Mesenchymal stem cell (in vitro differentiated cells and primary cell): ENCODE results near the gene THEMIS.
"Not testable (repeated sequence)": the region's sequence is repeated elsewhere in the genome, so short reads cannot be mapped to it uniquely, and the experiment has no call there.

ENCODE experiments used
- DNase-seq: peaks from one replicate; pipeline ENCODE4 v3.0.0-alpha.2; 2013
- H2AFZ ChIP-seq: one replicate; pipeline ENCODE4 v1.6.1; 2013; ENCODE audit warnings: low read depth, mild to moderate bottlenecking, control low read depth, inconsistent platforms, low read length, moderate library complexity
- H2AK5ac ChIP-seq: 2 replicates; pipeline ENCODE4 v1.6.1; 2013; ENCODE audit warnings: low read length, moderate library complexity, mild to moderate bottlenecking, inconsistent platforms; ENCODE audit not compliant: severe bottlenecking
- H2BK120ac ChIP-seq: one replicate; pipeline ENCODE4 v1.6.1; 2013; ENCODE audit warnings: low read depth, mild to moderate bottlenecking, inconsistent platforms, low read length, moderate library complexity
- H2BK12ac ChIP-seq, 2 experiments: one replicate each; pipeline ENCODE4 v1.6.1; 2013; ENCODE audit warnings: inconsistent platforms in 2 of 2, low read length in 2 of 2, mild to moderate bottlenecking in 2 of 2, moderate library complexity in 2 of 2, control low read depth in 1 of 2
- H2BK15ac ChIP-seq: one replicate; pipeline ENCODE4 v1.6.1; 2013; ENCODE audit warnings: mild to moderate bottlenecking, low read depth, inconsistent platforms; ENCODE audit not compliant: poor library complexity, severe bottlenecking
- H2BK5ac ChIP-seq: 2 replicates; pipeline ENCODE4 v1.6.1; 2013; ENCODE audit warnings: low read depth, mild to moderate bottlenecking, low read length, control low read depth, inconsistent platforms; ENCODE audit not compliant: poor library complexity, severe bottlenecking
- H3K14ac ChIP-seq, 2 experiments: one replicate each; pipeline ENCODE4 v1.6.1; 2013; ENCODE audit warnings: inconsistent platforms in 2 of 2, low read length in 2 of 2, control low read depth in 1 of 2, mild to moderate bottlenecking in 1 of 2, moderate library complexity in 1 of 2
- H3K18ac ChIP-seq, 2 experiments: one replicate each; pipeline ENCODE4 v1.6.1; 2013; ENCODE audit warnings: inconsistent platforms in 2 of 2, low read length in 2 of 2, control low read depth in 1 of 2, low read depth in 1 of 2, mild to moderate bottlenecking in 1 of 2
- H3K23ac ChIP-seq, 2 experiments: one replicate each; pipeline ENCODE4 v1.6.1; 2013; ENCODE audit warnings: inconsistent platforms in 2 of 2, low read length in 2 of 2, mild to moderate bottlenecking in 2 of 2, moderate library complexity in 2 of 2, control low read depth in 1 of 2
- H3K27ac ChIP-seq: 2 replicates; pipeline ENCODE4 v1.5.1; 2013; ENCODE audit warnings: mild to moderate bottlenecking, moderate library complexity, low read length, control low read depth, inconsistent platforms; ENCODE audit not compliant: poor library complexity, severe bottlenecking
- H3K27me3 ChIP-seq, 2 experiments: 2 replicates each; pipeline versions ENCODE4 v1.6.1 to v1.7.0; 2013; ENCODE audit warnings: low read length in 2 of 2, mild to moderate bottlenecking in 2 of 2, moderate library complexity in 2 of 2, control low read depth in 1 of 2, inconsistent platforms in 1 of 2; ENCODE audit not compliant: control insufficient read depth in 1 of 2, insufficient read depth in 1 of 2
- H3K36me3 ChIP-seq, 2 experiments: 2 replicates each; pipeline versions ENCODE4 v1.6.1 to v1.7.0; 2013; ENCODE audit warnings: low read length in 2 of 2, control low read depth in 1 of 2, inconsistent platforms in 1 of 2, low read depth in 1 of 2, mild to moderate bottlenecking in 1 of 2; ENCODE audit not compliant: insufficient read depth in 2 of 2, control insufficient read depth in 1 of 2
- H3K4ac ChIP-seq, 2 experiments: one replicate each; pipeline ENCODE4 v1.6.1; 2013; ENCODE audit warnings: inconsistent platforms in 2 of 2, low read length in 2 of 2, mild to moderate bottlenecking in 2 of 2, moderate library complexity in 2 of 2, control low read depth in 1 of 2, low read depth in 1 of 2
- H3K4me1 ChIP-seq: 2 replicates; pipeline ENCODE4 v1.6.1; 2013; ENCODE audit warnings: low read depth, low read length, control low read depth; ENCODE audit not compliant: control insufficient read depth, insufficient read depth
- H3K4me2 ChIP-seq: 2 replicates; pipeline ENCODE4 v1.6.1; 2013; ENCODE audit warnings: low read length, mild to moderate bottlenecking, inconsistent platforms; ENCODE audit not compliant: poor library complexity, severe bottlenecking
- H3K4me3 ChIP-seq, 2 experiments: 2 replicates each; pipeline versions ENCODE4 v1.5.1 to v1.7.0; 2013; ENCODE audit warnings: low read length in 2 of 2, mild to moderate bottlenecking in 2 of 2, control low read depth in 1 of 2, low read depth in 1 of 2; ENCODE audit not compliant: insufficient read depth in 1 of 2
- H3K79me1 ChIP-seq: replicated peaks from 2 replicates; pipeline ENCODE4 v1.6.1; 2013; ENCODE audit warnings: mild to moderate bottlenecking, control low read depth, low read length, inconsistent platforms; ENCODE audit not compliant: poor library complexity, severe bottlenecking
- H3K9ac ChIP-seq: 2 replicates; pipeline ENCODE4 v1.7.0; 2013; ENCODE audit warnings: mild to moderate bottlenecking, low read length, moderate library complexity
- H3K9me3 ChIP-seq: 2 replicates; pipeline ENCODE4 v1.7.0; 2013; ENCODE audit warnings: mild to moderate bottlenecking, low read length; ENCODE audit not compliant: control insufficient read depth
- H4K8ac ChIP-seq: one replicate; pipeline ENCODE4 v1.6.1; 2013; ENCODE audit warnings: inconsistent platforms, mild to moderate bottlenecking, low read length, moderate library complexity
- H4K91ac ChIP-seq: one replicate; pipeline ENCODE4 v1.6.1; 2013; ENCODE audit warnings: mild to moderate bottlenecking, low read length, inconsistent platforms
- WGBS: methylation state at CpG from one replicate; pipeline ENCODE4 v1.1.7; 2013; ENCODE audit warnings: mixed read lengths; 5-methylcytosine and 5-hydroxymethylcytosine counted together

Gene THEMIS

GRCh38 chr6:127881949-127882348 lies 18.9 kb downstream of the THEMIS start:
- not testable (repeated sequence) for H3K4me1 ChIP-seq, H3K23ac ChIP-seq, H3K9me3 ChIP-seq, H2BK120ac ChIP-seq, H3K79me1 ChIP-seq, H2BK12ac ChIP-seq, H2BK5ac ChIP-seq, H3K4me3 ChIP-seq, H2BK15ac ChIP-seq, H3K27me3 ChIP-seq, H3K9ac ChIP-seq, H2AFZ ChIP-seq, H2AK5ac ChIP-seq, H3K27ac ChIP-seq, H3K4ac ChIP-seq, DNase-seq, H4K91ac ChIP-seq, H3K36me3 ChIP-seq, H3K4me2 ChIP-seq, H3K18ac ChIP-seq, H4K8ac ChIP-seq, H3K14ac ChIP-seq

GRCh38 chr6:127880429-127880828 lies 20.4 kb downstream of the THEMIS start:
- no peak overlapping the region for H3K4me2 ChIP-seq
- no peak for DNase-seq
- no peak overlapping the region for H2BK15ac ChIP-seq
- no peak overlapping the region for H3K4me3 ChIP-seq
- no peak overlapping the region for H2AK5ac ChIP-seq
- no peaks in the 10 kb centered on the region for H3K9me3 ChIP-seq
- H4K91ac ChIP-seq: no peak overlapping the region
- H3K18ac ChIP-seq: no peak overlapping the region
- H2BK5ac ChIP-seq: no peak overlapping the region
- no peak overlapping the region for H2BK120ac ChIP-seq
- no peaks in the 10 kb centered on the region for H3K27me3 ChIP-seq
- peaks cover 2% of the 10 kb centered on the region for H3K4me1 ChIP-seq
- no peak overlapping the region for H2BK12ac ChIP-seq
- no peak overlapping the region for H3K14ac ChIP-seq
- no peak overlapping the region for H3K4ac ChIP-seq
- no peaks in the 10 kb centered on the region for H3K36me3 ChIP-seq
- H3K79me1 ChIP-seq: no peaks in the 10 kb centered on the region
- H3K23ac ChIP-seq: no peak overlapping the region
- no peak overlapping the region for H3K9ac ChIP-seq
- no peak overlapping the region for H2AFZ ChIP-seq
- H4K8ac ChIP-seq: no peak overlapping the region
- no peak overlapping the region for H3K27ac ChIP-seq

- Histone ChIP-seq H3K14ac (no peak overlapping the region), H3K4me1 (peaks cover 2% of the 10 kb centered on the region), H3K4me3 (no peak overlapping the region), H3K23ac (no peak overlapping the region), H2BK5ac (no peak overlapping the region), H3K9ac (no peak overlapping the region), H2BK15ac (no peak overlapping the region), H2AK5ac (no peak overlapping the region), H3K9me3 (no peaks in the 10 kb centered on the region), H3K27me3 (no peaks in the 10 kb centered on the region), H3K18ac (peak overlapping the region in 1 of 2 experiments; percentile 52), H3K27ac (no peak overlapping the region), H4K8ac (peak overlapping the region; percentile 91), H3K79me1 (no peaks in the 10 kb centered on the region), H4K91ac (peak overlapping the region; percentile 27), H3K4ac (no peak overlapping the region), H2BK12ac (peak overlapping the region in 1 of 2 experiments; percentile 33), H2AFZ (peak overlapping the region; percentile 77), H3K4me2 (peak overlapping the region; percentile 56), H3K36me3 (no peaks in the 10 kb centered on the region), H2BK120ac (no peak overlapping the region)
- WGBS: 20% methylated on average over 10 of the region's 12 CpGs
- peak; percentile 14 for DNase-seq
Measured at GRCh38 chr6:127879685-127880084, 21.2 kb downstream of the THEMIS start.

GRCh38 chr6:127878115-127878514 lies 22.7 kb downstream of the THEMIS start:
- no peak for DNase-seq
- Histone ChIP-seq H4K91ac (no peak overlapping the region), H3K9me3 (no peaks in the 10 kb centered on the region), H2AFZ (no peak overlapping the region), H4K8ac (no peak overlapping the region), H3K4me3 (no peak overlapping the region), H2BK12ac (no peak overlapping the region), H3K23ac (no peak overlapping the region), H3K36me3 (no peaks in the 10 kb centered on the region), H2AK5ac (no peak overlapping the region), H2BK120ac (no peak overlapping the region), H3K79me1 (no peaks in the 10 kb centered on the region), H3K27me3 (no peaks in the 10 kb centered on the region), H3K14ac (no peak overlapping the region), H2BK5ac (no peak overlapping the region), H3K27ac (no peak overlapping the region), H3K4ac (no peak overlapping the region), H3K9ac (no peak overlapping the region), H3K4me1 (peaks cover 2% of the 10 kb centered on the region), H3K18ac (no peak overlapping the region), H2BK15ac (no peak overlapping the region), H3K4me2 (no peak overlapping the region)
- WGBS: 74% methylated on average over 1 of the region's 2 CpGs
